Endothelial cell of umbilical vein (primary cell): ENCODE results near the gene LIMCH1.

Experiments
- CTCF ChIP-seq, 2 donors: IDR thresholded peaks; 1 replicate in 1 of 2; 2 replicates in 1 of 2; pipeline ENCODE4 v1.5.1; 2011; ENCODE audit warnings: low read length in 2 of 2, mild to moderate bottlenecking in 2 of 2, moderate library complexity in 2 of 2, control low read depth in 1 of 2, inconsistent platforms in 1 of 2, low read depth in 1 of 2; ENCODE audit not compliant: insufficient read depth in 1 of 2; ENCODE audit errors: extremely low read depth in 1 of 2
- EZH2 ChIP-seq: IDR thresholded peaks from 2 replicates; pipeline ENCODE4 v1.6.1; 2012; ENCODE audit warnings: borderline replicate concordance, low read depth, mild to moderate bottlenecking, moderate library complexity, low read length, inconsistent platforms; ENCODE audit not compliant: severe bottlenecking
- MAX ChIP-seq: IDR thresholded peaks from 2 replicates; pipeline ENCODE4 v1.6.1; 2011; ENCODE audit not compliant: insufficient read depth, insufficient read length
- POLR2A ChIP-seq: IDR thresholded peaks from 2 replicates; pipeline ENCODE4 v1.6.1; 2012; ENCODE audit warnings: low read depth, mild to moderate bottlenecking, control low read depth, low read length
- POLR2AphosphoS5 ChIP-seq: IDR thresholded peaks from 2 replicates; pipeline ENCODE4 v1.6.1; 2012; ENCODE audit warnings: low read depth, mild to moderate bottlenecking, control low read depth, low read length, moderate library complexity; ENCODE audit not compliant: insufficient read depth

GRCh38 chr4:41653523-41653922 lies 115.6 kb downstream of the LIMCH1 start:
- TF ChIP-seq POLR2A (no peak), CTCF (IDR thresholded peaks at IDR 0.05; ENCODE audit: extremely low read depth in 1 of 2, insufficient read depth in 1 of 2, low read depth in 1 of 2, low read length in 2 of 2) (no peak), EZH2 (no peak), MAX (no peak), POLR2AphosphoS5 (no peak)
